Esophagus muscularis mucosa (tissue), 4 donors: ENCODE data around the gene HOXA2. TPM values are rescaled to one million over a fixed set of nuclear protein-coding genes. Genes with fewer than 3 reads are reported as not detected.

Experiments
- DNase-seq: peaks from one replicate; pipeline ENCODE4 v3.0.0-alpha.2; 2017; ENCODE audit errors: extremely low spot score
- H3K27ac ChIP-seq, 4 donors: fragments of 200-600 bp; sonication (generic); replicated peaks in 1 of 4; 1 replicate in 3 of 4; 2 replicates in 1 of 4; pipeline ENCODE4 v1.5.1; 2016 to 2019; ENCODE audit warnings: mild to moderate bottlenecking in 1 of 4
- H3K27me3 ChIP-seq, 4 donors: fragments of 200-600 bp; sonication (generic); one replicate each; pipeline versions ENCODE4 v1.5.1 to v1.6.0; 2016 to 2019
- H3K36me3 ChIP-seq, 4 donors: fragments of 200-600 bp; sonication (generic); one replicate each; pipeline ENCODE4 v1.5.1; 2016 to 2019
- H3K4me1 ChIP-seq, 4 donors: fragments of 200-600 bp; sonication (generic); one replicate each; pipeline ENCODE4 v1.5.1; 2016 to 2019
- H3K4me3 ChIP-seq, 4 donors: fragments of 200-600 bp; sonication (generic); 1 replicate in 2 of 4; 2 replicates in 2 of 4; pipeline ENCODE4 v1.5.1; 2016 to 2019; ENCODE audit warnings: mild to moderate bottlenecking in 4 of 4, moderate library complexity in 1 of 4
- H3K9me3 ChIP-seq, 4 donors: fragments of 200-600 bp; sonication (generic); 1 replicate in 3 of 4; 2 replicates in 1 of 4; pipeline ENCODE4 v1.5.1; 2016 to 2019
- CTCF ChIP-seq, 3 experiments: fragments of 200-600 bp in 2 of 3; fragments of 450-650 bp in 1 of 3; sonication (generic) in 2 of 3; IDR thresholded peaks; one replicate each; pipeline ENCODE4 v1.5.1; 2017 to 2019; ENCODE audit warnings: antibody characterized with exemption in 3 of 3, mild to moderate bottlenecking in 2 of 3, moderate library complexity in 1 of 3
- EP300 ChIP-seq: sonication (generic); formaldehyde crosslinking; IDR thresholded peaks from one replicate; pipeline ENCODE4 v1.6.1; 2017; ENCODE audit warnings: antibody characterized with exemption
- POLR2A ChIP-seq: fragments of 450-650 bp; IDR thresholded peaks from one replicate; pipeline ENCODE4 v1.6.1; 2017; ENCODE audit warnings: antibody characterized with exemption, moderate library complexity, mild to moderate bottlenecking, low read depth
- POLR2AphosphoS5 ChIP-seq, 2 donors: sonication (generic); formaldehyde crosslinking; IDR thresholded peaks; one replicate each; pipeline ENCODE4 v1.6.1; 2017; ENCODE audit warnings: antibody characterized with exemption in 2 of 2
- WGBS: methylation state at CpG from one replicate; pipeline ENCODE4 v1.1.5; 2018; 5-methylcytosine and 5-hydroxymethylcytosine counted together
- intact Hi-C: fragments of 100-400 bp; cut with DNase I; formaldehyde crosslinking; loops from one replicate; pipeline ENCODE4 v1.15.1; 2023
- total RNA-seq, 4 donors: library from RNA; depleted of rRNA; stranded (reverse); fragments of >200 nt; gene quantifications; one replicate each; pipeline versions ENCODE4 v1.1.0 to v1.2.1, GENCODE V29; 2016

Gene HOXA2
- total RNA-seq, 4 donors from 2014 or later = 3.3 to 5.4 (median 4.4) TPM

- WGBS = 1% methylated on average over 28 of the region's 41 CpGs
- Histone ChIP-seq H3K27ac (peak overlapping the region; percentile 96 to 100 (median 99)), H3K4me3 (peak overlapping the region; percentile 79 to 100 (median 96)), H3K9me3 (no peaks in the 10 kb centered on the region), H3K27me3 (peaks cover 0 to 8% (median 0%) of the 10 kb centered on the region in 4 donors), H3K4me1 (peaks cover 26 to 54% (median 47%) of the 10 kb centered on the region in 4 donors), H3K36me3 (no peaks in the 10 kb centered on the region)
- peak in 1 of 3 experiments; percentile 4 for TF ChIP-seq CTCF (IDR thresholded peaks at IDR 0.05)
- no peak for TF ChIP-seq EP300
- no peak for TF ChIP-seq POLR2A
- peak in 1 of 2 donors; percentile 78 for TF ChIP-seq POLR2AphosphoS5 (IDR thresholded peaks at IDR 0.05)
- intact Hi-C loops = loop anchor here (2.0 to 5.0 kb wide), 4 partner anchors 38 to 1240 kb away; partner anchors contain the start of genes CBX3 and HNRNPA2B1
- DNase-seq = peak; percentile 91
These were observed 5.5 kb downstream of the HOXA2 start for GRCh38 chr7:27096768-27097514.

GRCh38 chr7:27095897-27096767 lies 6.4 kb downstream of the HOXA2 start, which contains the start of gene HOXA1:
Gene HOXA1 (minus strand): TSS chr7:27096000. CDS start chr7:27095912, 88 bp downstream.
- H3K27me3 ChIP-seq = peaks cover 0 to 8% (median 0%) of the 10 kb centered on the region in 4 donors
- peak within 1 kb of the TSS; percentile 96 to 100 (median 99) for H3K27ac ChIP-seq
- WGBS = under 1% methylated on average over 37 of the region's 68 CpGs
- no peaks in the 10 kb centered on the region for H3K9me3 ChIP-seq
- H3K4me3 ChIP-seq = peak within 1 kb of the TSS; percentile 79 to 100 (median 96)
- intact Hi-C loops = loop anchor here (2.0 to 5.0 kb wide), 4 partner anchors 39 to 1239 kb away; partner anchors contain the start of genes CBX3 and HNRNPA2B1
- DNase-seq = peak; percentile 98
- TF ChIP-seq EP300 (no peak), POLR2A (peak; percentile 56), POLR2AphosphoS5 (IDR thresholded peaks at IDR 0.05) (peak in 1 of 2 donors; percentile 94), CTCF (IDR thresholded peaks at IDR 0.05) (no peak)
- no peaks in the 10 kb centered on the region for H3K36me3 ChIP-seq
- H3K4me1 ChIP-seq = peaks cover 26 to 54% (median 45%) of the 10 kb centered on the region in 4 donors

- Histone ChIP-seq H3K4me3 (peak overlapping the region; percentile 79 to 100 (median 96)), H3K27me3 (peaks cover 0 to 8% (median 0%) of the 10 kb centered on the region in 4 donors), H3K27ac (peak overlapping the region; percentile 96 to 100 (median 99)), H3K36me3 (no peaks in the 10 kb centered on the region), H3K4me1 (peaks cover 21 to 45% (median 36%) of the 10 kb centered on the region in 4 donors), H3K9me3 (no peaks in the 10 kb centered on the region)
- no peak for DNase-seq
- TF ChIP-seq POLR2AphosphoS5 (IDR thresholded peaks at IDR 0.05) (no peak), EP300 (no peak), POLR2A (no peak), CTCF (IDR thresholded peaks at IDR 0.05) (no peak)
- intact Hi-C loops = loop anchor here (5.0 kb wide), 3 partner anchors 238 to 1238 kb away; partner anchors contain the start of genes CBX3 and HNRNPA2B1
- 23% methylated on average over 30 of the region's 33 CpGs for WGBS
These were observed 7.2 kb downstream of the HOXA2 start for GRCh38 chr7:27095050-27095896.
